ENCODE data around the gene PTGR3.

PTGR3 gene

GRCh38 chr18:75173738-75174137, 35.2 kb downstream of the PTGR3 start:
- Mint-ChIP-seq H3K27me3 (ENCODE audit: low read depth) (peaks cover 8% of the 10 kb centered on the region), H3K4me1 (peaks cover 16% of the 10 kb centered on the region), H3K4me3 (no peak overlapping the region)

GRCh38 chr18:75173125-75173432, 35.9 kb downstream of the PTGR3 start:
- TF ChIP-seq CTCF (IDR thresholded peaks at IDR 0.05; ENCODE audit: unreplicated experiment in 3 of 3), result no peak
- Mint-ChIP-seq H3K27ac (no peak overlapping the region), H3K9me3 (no peaks in the 10 kb centered on the region), H3K4me1 (peaks cover 16% of the 10 kb centered on the region), H3K27me3 (ENCODE audit: low read depth) (peaks cover 8% of the 10 kb centered on the region), H3K4me3 (no peak overlapping the region), H3K36me3 (ENCODE audit: low read depth) (no peaks in the 10 kb centered on the region)

More at GRCh38 chr18:75173738-75174137, 35.2 kb downstream of the PTGR3 start:
- TF ChIP-seq CTCF (IDR thresholded peaks at IDR 0.05; ENCODE audit: unreplicated experiment in 3 of 3), result no peak
- Mint-ChIP-seq H3K36me3 (ENCODE audit: low read depth) (no peaks in the 10 kb centered on the region), H3K9me3 (no peaks in the 10 kb centered on the region), H3K27ac (no peak overlapping the region)

- TF ChIP-seq CTCF (IDR thresholded peaks at IDR 0.05; ENCODE audit: unreplicated experiment in 3 of 3), result no peak
- H3K36me3 Mint-ChIP-seq (ENCODE audit: low read depth), result no peaks in the 10 kb centered on the region
- peaks cover 8% of the 10 kb centered on the region for H3K27me3 Mint-ChIP-seq (ENCODE audit: low read depth)
- H3K27ac Mint-ChIP-seq, result no peak overlapping the region
- no peak overlapping the region for H3K4me3 Mint-ChIP-seq
- H3K9me3 Mint-ChIP-seq, result no peaks in the 10 kb centered on the region
- H3K4me1 Mint-ChIP-seq, result peaks cover 16% of the 10 kb centered on the region
These were observed 36.4 kb downstream of the PTGR3 start for GRCh38 chr18:75172299-75173124.

GRCh38 chr18:75170916-75171315, 38.0 kb downstream of the PTGR3 start:
- Mint-ChIP-seq H3K9me3 (peaks cover 4% of the 10 kb centered on the region), H3K4me1 (peaks cover 16% of the 10 kb centered on the region), H3K27me3 (ENCODE audit: low read depth) (peaks cover 8% of the 10 kb centered on the region), H3K36me3 (ENCODE audit: low read depth) (peaks cover 4% of the 10 kb centered on the region), H3K27ac (no peak overlapping the region), H3K4me3 (no peak overlapping the region)
- no peak for TF ChIP-seq CTCF (IDR thresholded peaks at IDR 0.05; ENCODE audit: unreplicated experiment in 3 of 3)

- no peak for TF ChIP-seq CTCF (IDR thresholded peaks at IDR 0.05; ENCODE audit: unreplicated experiment in 3 of 3)
- Mint-ChIP-seq H3K9me3 (peaks cover 4% of the 10 kb centered on the region), H3K4me1 (peaks cover 16% of the 10 kb centered on the region), H3K27me3 (ENCODE audit: low read depth) (peaks cover 8% of the 10 kb centered on the region), H3K27ac (no peak overlapping the region), H3K4me3 (no peak overlapping the region), H3K36me3 (ENCODE audit: low read depth) (peaks cover 4% of the 10 kb centered on the region)
These were observed 38.7 kb downstream of the PTGR3 start for GRCh38 chr18:75170022-75170789.

All from nephron (organoid).